HG02884 (cell line): ENCODE results near the gene NIPAL3.

ENCODE experiments used
- ATAC-seq: cut with Tn5 transposase; IDR thresholded peaks from one replicate; pipeline ENCODE4 v1.9.1; 2021; ENCODE audit warnings: mild to moderate bottlenecking, moderate library complexity; ENCODE audit not compliant: unreplicated experiment

The NIPAL3 gene

GRCh38 chr1:24415334-24415909, at the start of gene NIPAL3:
NIPAL3 (plus strand) TSS chr1:24415802; CDS start chr1:24419548, 3,746 bp downstream.
- ATAC-seq = peak; percentile 89

GRCh38 chr1:24366707-24367106, 48.9 kb upstream of the NIPAL3 start:
- ATAC-seq = no peak

GRCh38 chr1:24369199-24369598, 46.4 kb upstream of the NIPAL3 start:
- no peak for ATAC-seq

GRCh38 chr1:24369801-24370200, 45.8 kb upstream of the NIPAL3 start:
- ATAC-seq = no peak

GRCh38 chr1:24373044-24373443, 42.6 kb upstream of the NIPAL3 start:
- ATAC-seq = no peak

- ATAC-seq = no peak
These were observed 41.9 kb upstream of the NIPAL3 start for GRCh38 chr1:24373710-24374109.

GRCh38 chr1:24374891-24375786, 40.5 kb upstream of the NIPAL3 start:
- no peak for ATAC-seq

- no peak for ATAC-seq
These were observed 35.8 kb upstream of the NIPAL3 start for GRCh38 chr1:24379733-24380315.

- ATAC-seq = no peak
These were observed 35.1 kb upstream of the NIPAL3 start for GRCh38 chr1:24380508-24380907.

GRCh38 chr1:24381256-24381655, 34.3 kb upstream of the NIPAL3 start:
- no peak for ATAC-seq

GRCh38 chr1:24382165-24382577, 33.4 kb upstream of the NIPAL3 start:
- ATAC-seq = no peak

- ATAC-seq = no peak
These were observed 32.1 kb upstream of the NIPAL3 start for GRCh38 chr1:24383381-24383940.

- peak; percentile 54 for ATAC-seq
These were observed 31.1 kb upstream of the NIPAL3 start for GRCh38 chr1:24384251-24385090.

GRCh38 chr1:24385160-24385940, 30.3 kb upstream of the NIPAL3 start:
- no peak for ATAC-seq

- no peak for ATAC-seq
These were observed 29.4 kb upstream of the NIPAL3 start for GRCh38 chr1:24386241-24386640.

- ATAC-seq = no peak
These were observed 28.7 kb upstream of the NIPAL3 start for GRCh38 chr1:24386931-24387330.

- no peak for ATAC-seq
These were observed 27.9 kb upstream of the NIPAL3 start for GRCh38 chr1:24387636-24388175.

GRCh38 chr1:24388331-24388885, 27.2 kb upstream of the NIPAL3 start:
- ATAC-seq = no peak

- ATAC-seq = no peak
These were observed 26.3 kb upstream of the NIPAL3 start for GRCh38 chr1:24389231-24389678.
